COLO829 (cell line): Measurements from ENCODE around the gene LGALSL.

ENCODE experiments used
- DNase-seq: peaks from one replicate; pipeline ENCODE4 v3.0.0; 2012; ENCODE audit warnings: low spot score

Gene LGALSL

GRCh38 chr2:64498438-64498837 lies 44.5 kb downstream of the LGALSL start:
- DNase-seq = no peak

GRCh38 chr2:64500549-64500948 lies 46.6 kb downstream of the LGALSL start:
- DNase-seq = no peak

DNA sequence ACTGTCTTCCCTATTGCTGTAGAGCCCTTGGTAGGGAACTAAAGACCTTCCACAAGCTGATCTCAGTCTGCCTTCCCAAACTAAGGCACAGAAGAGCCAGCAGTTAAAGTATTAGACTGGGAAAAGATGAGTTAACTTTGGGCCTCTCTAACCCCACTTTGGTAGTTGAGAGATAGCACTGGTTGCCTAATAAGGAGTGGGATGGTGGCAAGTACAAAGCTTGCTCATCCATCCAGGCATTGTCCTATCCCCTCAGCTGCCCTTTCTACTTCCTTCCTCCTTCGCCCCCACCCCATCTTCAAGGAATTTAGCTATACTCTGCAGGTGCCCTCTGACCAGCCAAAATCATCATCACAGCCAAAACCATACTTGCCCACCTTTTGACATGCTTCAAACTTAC lies 48.0 kb downstream of the LGALSL start:
- no peak for DNase-seq

- no peak for DNase-seq
Observed at GRCh38 chr2:64502860-64503259, 48.9 kb downstream of the LGALSL start.

- DNase-seq = no peak
Observed at GRCh38 chr2:64504774-64505720, 51.1 kb downstream of the LGALSL start.

DNA sequence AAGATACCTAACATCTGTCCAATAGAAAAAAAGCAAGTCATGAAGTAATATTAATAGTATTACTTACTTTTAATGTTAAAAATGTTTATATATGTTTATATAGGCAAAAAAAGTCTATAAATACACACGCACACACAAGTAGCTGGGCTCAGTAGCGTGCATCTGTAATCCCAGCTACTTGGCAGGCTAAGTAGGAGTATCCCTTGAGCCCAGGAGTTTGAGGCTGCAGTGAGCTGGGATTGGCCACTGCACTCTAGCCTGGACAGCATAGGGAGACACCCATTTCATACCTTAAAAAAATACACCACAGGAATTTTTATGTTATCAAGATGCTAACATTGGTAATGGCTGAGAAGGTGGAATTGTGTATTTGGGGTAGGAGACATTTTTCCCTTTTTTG lies 52.7 kb downstream of the LGALSL start:
- DNase-seq = no peak
